ENCODE measurements around the gene KCNJ4. TPM values are rescaled to one million over a fixed set of nuclear protein-coding genes. Genes with fewer than 3 reads are reported as not detected.
"Not testable (repeated sequence)": the region's sequence is repeated elsewhere in the genome, so short reads cannot be mapped to it uniquely, and the experiment has no call there.

Gene KCNJ4
- total and polyA plus RNA-seq, 10 of the 15 experiments (the other 5 are each of a cell fraction or from before 2014, with no cell fraction given), result not detected

DNA sequence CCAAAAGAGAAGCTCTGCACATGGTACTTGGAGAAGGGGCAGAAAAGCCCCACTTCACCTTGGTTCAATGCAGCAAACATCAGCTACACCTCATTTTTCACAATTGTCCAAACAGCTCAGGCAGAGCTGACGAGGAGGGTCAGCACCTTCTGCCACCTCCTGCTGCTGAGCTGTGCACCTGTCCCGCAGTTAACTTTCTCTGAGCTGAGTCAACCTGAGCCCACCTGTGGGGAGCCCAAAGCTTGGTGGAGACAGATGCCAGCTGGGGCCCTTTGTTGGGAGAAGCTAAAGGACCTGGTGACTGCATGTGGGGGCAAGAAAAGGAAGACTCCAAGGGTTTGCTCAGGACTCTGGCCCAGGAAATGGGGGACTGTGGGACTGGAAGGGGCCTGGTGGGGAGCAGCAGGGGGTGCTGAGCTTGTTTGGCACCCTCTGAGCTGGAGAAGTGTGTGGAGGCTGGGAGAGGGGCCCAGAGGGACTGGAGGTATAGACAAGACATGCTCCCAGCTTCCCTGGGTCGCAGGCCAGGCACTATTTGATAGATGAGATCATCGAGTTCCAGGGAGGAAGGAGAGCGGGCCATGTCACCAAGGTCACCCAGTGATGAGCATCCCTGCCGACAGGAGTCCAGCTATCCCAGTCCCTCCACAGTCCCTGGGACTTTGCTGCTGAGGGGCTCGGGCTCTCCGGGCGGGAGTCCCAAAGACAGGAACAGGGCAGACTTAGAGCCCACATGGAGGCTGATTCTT, 53.5 kb downstream of the KCNJ4 start:
- Histone ChIP-seq H3K27ac (ENCODE audit: control insufficient read depth, insufficient read depth) (no peak overlapping the region), H3K27me3 (replicated peaks in 1 of 2; ENCODE audit: control insufficient read depth in 2 of 2, insufficient read depth in 2 of 2, low read length in 1 of 2) (no peaks in the 10 kb centered on the region; a peak in 1 of 4 replicates), H3K9ac (ENCODE audit: control insufficient read depth, insufficient read depth, low read length) (no peak overlapping the region), H3K36me3 (ENCODE audit: control insufficient read depth in 2 of 2, insufficient read depth in 2 of 2, low read length in 1 of 2) (no peaks in the 10 kb centered on the region), H2AFZ (ENCODE audit: control insufficient read depth, low read depth, low read length) (no peak overlapping the region), H3K9me3 (replicated peaks; ENCODE audit: control insufficient read depth, insufficient read depth, low read length) (no peaks in the 10 kb centered on the region), H3K4me3 (no peak overlapping the region), H3K4me1 (ENCODE audit: control insufficient read depth, insufficient read depth, low read length) (no peaks in the 10 kb centered on the region), H4K20me1 (ENCODE audit: control insufficient read depth, insufficient read depth) (no peaks in the 10 kb centered on the region), H3K79me2 (ENCODE audit: control insufficient read depth, insufficient read depth, low read length) (peaks cover 20% of the 10 kb centered on the region), H3K4me2 (ENCODE audit: control insufficient read depth, insufficient read depth) (no peak overlapping the region)
- BruUV-seq (replicated peaks), result no TSS peak
- intact Hi-C loops (cut with micrococcal nuclease; ENCODE audit: unreplicated experiment), result no loop called here
- FAIRE-seq, result no peak
- POLR2A ChIA-PET, result interaction anchor here (0.6 to 0.8 kb wide), 2 partner anchors 117 to 144 kb away, joined by 3 to 6 read pairs; no protein-coding TSS in a partner anchor
- in situ Hi-C loops (cut with MboI), result no loop called here
- SMC1A ChIA-PET (ENCODE audit: uncharacterized antibody, unreplicated experiment), result interaction anchor here (1.5 kb wide), 1 partner anchor 89 kb away, joined by 4 read pairs; no protein-coding TSS in a partner anchor
- CTCF ChIA-PET, result interaction anchor here (0.8 to 1.3 kb wide), 3 partner anchors 49 to 172 kb away, joined by 3 to 4 read pairs (median 3); no protein-coding TSS in a partner anchor
- RAD21 ChIA-PET (ENCODE audit: unreplicated experiment), result interaction anchor here (1.0 kb wide), 1 partner anchor 98 kb away, joined by 3 read pairs; no protein-coding TSS in a partner anchor
- 69% methylated on average over 9 of the region's 9 CpGs for WGBS (ENCODE audit: insufficient coverage, insufficient replicate concordance, low lambda C conversion rate, missing lambda C conversion rate)
- no peak for TF ChIP-seq MTA2 (IDR thresholded peaks at IDR 0.05; ENCODE audit: low read depth)
- no peak for ATAC-seq
- DNase-seq (ENCODE audit: low read depth, low spot score), result no peak

DNA sequence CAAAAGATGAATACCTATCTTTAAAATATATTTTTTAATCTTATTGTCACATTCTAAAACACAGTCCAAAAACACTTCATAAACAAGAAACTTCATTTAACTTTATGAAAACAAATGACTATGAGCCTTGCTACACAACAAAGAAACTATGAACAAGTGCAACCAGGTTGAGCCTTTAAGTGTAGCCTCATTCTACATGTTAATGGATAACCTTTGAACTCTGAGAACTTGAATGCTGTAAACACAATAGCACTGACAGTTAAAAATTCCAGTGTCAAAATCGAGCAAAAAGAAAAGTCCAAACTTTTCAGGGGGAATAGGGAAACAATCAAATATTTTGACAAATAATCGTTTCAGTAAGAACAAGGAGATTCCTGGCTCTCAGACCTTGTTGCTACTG, 54.7 kb downstream of the KCNJ4 start:
- H2AFZ ChIP-seq (ENCODE audit: control insufficient read depth, low read depth, low read length); H3K36me3 ChIP-seq (ENCODE audit: control insufficient read depth in 2 of 2, insufficient read depth in 2 of 2, low read length in 1 of 2); H3K4me3 ChIP-seq; intact Hi-C loops (cut with micrococcal nuclease; ENCODE audit: unreplicated experiment); RAD21 ChIA-PET (ENCODE audit: unreplicated experiment); BruUV-seq (replicated peaks); in situ Hi-C loops (cut with MboI); DNase-seq (ENCODE audit: low read depth, low spot score); FAIRE-seq; H3K4me1 ChIP-seq (ENCODE audit: control insufficient read depth, insufficient read depth, low read length); ATAC-seq; SMC1A ChIA-PET (ENCODE audit: uncharacterized antibody, unreplicated experiment); H3K4me2 ChIP-seq (ENCODE audit: control insufficient read depth, insufficient read depth); POLR2A ChIA-PET; H3K9ac ChIP-seq (ENCODE audit: control insufficient read depth, insufficient read depth, low read length); H3K27ac ChIP-seq (ENCODE audit: control insufficient read depth, insufficient read depth); CTCF ChIA-PET; H3K9me3 ChIP-seq (replicated peaks; ENCODE audit: control insufficient read depth, insufficient read depth, low read length); H4K20me1 ChIP-seq (ENCODE audit: control insufficient read depth, insufficient read depth); H3K27me3 ChIP-seq (replicated peaks in 1 of 2; ENCODE audit: control insufficient read depth in 2 of 2, insufficient read depth in 2 of 2, low read length in 1 of 2): not testable (repeated sequence)
- peaks cover 32% of the 10 kb centered on the region for H3K79me2 ChIP-seq (ENCODE audit: control insufficient read depth, insufficient read depth, low read length)
- 0% methylated on average over 1 of the region's 2 CpGs for WGBS (ENCODE audit: insufficient coverage, insufficient replicate concordance, low lambda C conversion rate, missing lambda C conversion rate)
